Esophagus muscularis mucosa (tissue), 4 donors: Measurements from ENCODE around the gene HCFC1R1. TPM values are rescaled to one million over a fixed set of nuclear protein-coding genes. Genes with fewer than 3 reads are reported as not detected.

Experiments used
- DNase-seq: peaks from one replicate; pipeline ENCODE4 v3.0.0-alpha.2; 2017; ENCODE audit errors: extremely low spot score
- H3K27ac ChIP-seq, 4 donors: fragments of 200-600 bp; sonication (generic); replicated peaks in 1 of 4; 1 replicate in 3 of 4; 2 replicates in 1 of 4; pipeline ENCODE4 v1.5.1; 2016 to 2019; ENCODE audit warnings: mild to moderate bottlenecking in 1 of 4
- H3K27me3 ChIP-seq, 4 donors: fragments of 200-600 bp; sonication (generic); one replicate each; pipeline versions ENCODE4 v1.5.1 to v1.6.0; 2016 to 2019
- H3K36me3 ChIP-seq, 4 donors: fragments of 200-600 bp; sonication (generic); one replicate each; pipeline ENCODE4 v1.5.1; 2016 to 2019
- H3K4me1 ChIP-seq, 4 donors: fragments of 200-600 bp; sonication (generic); one replicate each; pipeline ENCODE4 v1.5.1; 2016 to 2019
- H3K4me3 ChIP-seq, 4 donors: fragments of 200-600 bp; sonication (generic); 1 replicate in 2 of 4; 2 replicates in 2 of 4; pipeline ENCODE4 v1.5.1; 2016 to 2019; ENCODE audit warnings: mild to moderate bottlenecking in 4 of 4, moderate library complexity in 1 of 4
- H3K9me3 ChIP-seq, 4 donors: fragments of 200-600 bp; sonication (generic); 1 replicate in 3 of 4; 2 replicates in 1 of 4; pipeline ENCODE4 v1.5.1; 2016 to 2019
- CTCF ChIP-seq, 3 experiments: fragments of 200-600 bp in 2 of 3; fragments of 450-650 bp in 1 of 3; sonication (generic) in 2 of 3; IDR thresholded peaks; one replicate each; pipeline ENCODE4 v1.5.1; 2017 to 2019; ENCODE audit warnings: antibody characterized with exemption in 3 of 3, mild to moderate bottlenecking in 2 of 3, moderate library complexity in 1 of 3
- EP300 ChIP-seq: sonication (generic); formaldehyde crosslinking; IDR thresholded peaks from one replicate; pipeline ENCODE4 v1.6.1; 2017; ENCODE audit warnings: antibody characterized with exemption
- POLR2A ChIP-seq: fragments of 450-650 bp; IDR thresholded peaks from one replicate; pipeline ENCODE4 v1.6.1; 2017; ENCODE audit warnings: antibody characterized with exemption, moderate library complexity, mild to moderate bottlenecking, low read depth
- POLR2AphosphoS5 ChIP-seq, 2 donors: sonication (generic); formaldehyde crosslinking; IDR thresholded peaks; one replicate each; pipeline ENCODE4 v1.6.1; 2017; ENCODE audit warnings: antibody characterized with exemption in 2 of 2
- WGBS: methylation state at CpG from one replicate; pipeline ENCODE4 v1.1.5; 2018; 5-methylcytosine and 5-hydroxymethylcytosine counted together
- intact Hi-C: fragments of 100-400 bp; cut with DNase I; formaldehyde crosslinking; loops from one replicate; pipeline ENCODE4 v1.15.1; 2023
- total RNA-seq, 4 donors: library from RNA; depleted of rRNA; stranded (reverse); fragments of >200 nt; gene quantifications; one replicate each; pipeline versions ENCODE4 v1.1.0 to v1.2.1, GENCODE V29; 2016

Gene HCFC1R1
- total RNA-seq, 4 donors from 2014 or later: 28.8 to 134 (median 72.2) TPM

GRCh38 chr16:3023415-3023668, 400 bp downstream of the HCFC1R1 start:
- intact Hi-C loops: no loop called here
- Histone ChIP-seq H3K4me1 (peaks cover 45 to 76% (median 64%) of the 10 kb centered on the region in 4 donors), H3K4me3 (peak overlapping the region; percentile 66 to 86 (median 74)), H3K9me3 (no peaks in the 10 kb centered on the region), H3K36me3 (peaks cover 11 to 23% (median 20%) of the 10 kb centered on the region in 4 donors), H3K27ac (peak overlapping the region; percentile 96 to 99 (median 98)), H3K27me3 (peaks cover 0 to 11% (median 6%) of the 10 kb centered on the region in 4 donors)
- 35% methylated on average over 2 of the region's 6 CpGs for WGBS
- TF ChIP-seq EP300: no peak
- DNase-seq: no peak

- no peaks in the 10 kb centered on the region for H3K9me3 ChIP-seq
Observed at GRCh38 chr16:3022684-3023414, 893 bp downstream of the HCFC1R1 start.

DNA sequence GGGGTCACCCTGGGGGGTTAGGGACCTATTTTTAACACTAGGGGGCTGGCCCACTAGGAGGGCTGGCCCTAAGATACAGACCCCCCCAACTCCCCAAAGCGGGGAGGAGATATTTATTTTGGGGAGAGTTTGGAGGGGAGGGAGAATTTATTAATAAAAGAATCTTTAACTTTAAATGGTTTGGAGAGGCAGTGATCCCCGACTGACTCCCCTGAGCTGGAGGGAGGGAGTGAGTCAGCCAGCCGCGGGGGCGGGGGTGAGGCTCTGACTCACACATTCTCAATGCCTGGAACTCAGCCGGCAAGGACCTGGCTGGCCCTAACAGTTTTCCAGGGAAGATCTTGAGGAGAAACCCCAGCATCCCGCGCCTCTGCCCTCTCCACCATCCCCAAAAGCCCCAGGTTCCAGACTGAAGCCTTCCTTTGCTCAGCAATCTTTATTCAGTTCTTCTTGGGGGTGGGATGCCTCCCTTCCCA, 1.5 kb downstream of the HCFC1R1 start:
- H3K36me3 ChIP-seq: peaks cover 9 to 21% (median 18%) of the 10 kb centered on the region in 4 donors
- intact Hi-C loops: no loop called here
- H3K4me1 ChIP-seq: peaks cover 46 to 77% (median 66%) of the 10 kb centered on the region in 4 donors
- H3K4me3 ChIP-seq: peak overlapping the region; percentile 66 to 86 (median 74)
- WGBS: 4% methylated on average over 8 of the region's 8 CpGs
- TF ChIP-seq EP300 (no peak), POLR2AphosphoS5 (IDR thresholded peaks at IDR 0.05) (peak; percentile 79 to 90)
- H3K9me3 ChIP-seq: no peaks in the 10 kb centered on the region
- peaks cover 0 to 22% (median 17%) of the 10 kb centered on the region in 4 donors for H3K27me3 ChIP-seq
- peak overlapping the region; percentile 96 to 99 (median 98) for H3K27ac ChIP-seq
- peak; percentile 97 for DNase-seq

More at GRCh38 chr16:3022684-3023414, 893 bp downstream of the HCFC1R1 start:
- Histone ChIP-seq H3K27me3 (peaks cover 0 to 16% (median 11%) of the 10 kb centered on the region in 4 donors), H3K27ac (peak overlapping the region; percentile 96 to 99 (median 98)), H3K36me3 (peaks cover 11 to 23% (median 20%) of the 10 kb centered on the region in 4 donors), H3K4me1 (peaks cover 45 to 76% (median 64%) of the 10 kb centered on the region in 4 donors), H3K4me3 (peak overlapping the region; percentile 66 to 86 (median 74))
- intact Hi-C loops: no loop called here
- no peak for DNase-seq
- TF ChIP-seq EP300: no peak
- no peak for TF ChIP-seq POLR2A
- no peak for TF ChIP-seq CTCF (IDR thresholded peaks at IDR 0.05)
- no peak for TF ChIP-seq POLR2AphosphoS5 (IDR thresholded peaks at IDR 0.05)
- 26% methylated on average over 7 of the region's 8 CpGs for WGBS

DNA sequence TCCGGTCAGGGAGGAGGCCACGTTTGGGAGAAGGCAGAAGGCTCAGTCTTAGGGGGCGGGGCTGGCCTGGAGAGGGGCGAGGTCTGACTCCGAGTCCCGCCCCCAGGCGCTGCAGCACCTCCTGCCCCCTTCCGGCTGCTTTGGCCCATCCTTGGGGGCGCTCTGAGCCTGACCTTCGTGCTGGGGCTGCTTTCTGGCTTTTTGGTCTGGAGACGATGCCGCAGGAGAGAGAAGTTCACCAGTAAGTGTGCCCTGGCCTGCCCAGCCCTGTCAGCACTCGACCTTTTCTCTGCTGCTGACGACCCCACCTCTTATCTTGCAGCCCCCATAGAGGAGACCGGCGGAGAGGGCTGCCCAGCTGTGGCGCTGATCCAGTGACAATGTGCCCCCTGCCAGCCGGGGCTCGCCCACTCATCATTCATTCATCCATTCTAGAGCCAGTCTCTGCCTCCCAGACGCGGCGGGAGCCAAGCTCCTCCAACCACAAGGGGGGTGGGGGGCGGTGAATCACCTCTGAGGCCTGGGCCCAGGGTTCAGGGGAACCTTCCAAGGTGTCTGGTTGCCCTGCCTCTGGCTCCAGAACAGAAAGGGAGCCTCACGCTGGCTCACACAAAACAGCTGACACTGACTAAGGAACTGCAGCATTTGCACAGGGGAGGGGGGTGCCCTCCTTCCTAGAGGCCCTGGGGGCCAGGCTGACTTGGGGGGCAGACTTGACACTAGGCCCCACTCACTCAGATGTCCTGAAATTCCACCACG, 2.1 kb downstream of the HCFC1R1 start:
- DNase-seq: no peak
- peaks cover 3 to 15% (median 11%) of the 10 kb centered on the region in 4 donors for H3K36me3 ChIP-seq
- H3K27ac ChIP-seq: peak overlapping the region; percentile 96 to 99 (median 98)
- H3K9me3 ChIP-seq: no peaks in the 10 kb centered on the region
- H3K4me3 ChIP-seq: peak overlapping the region; percentile 66 to 86 (median 74)
- intact Hi-C loops: no loop called here
- peaks cover 46 to 77% (median 66%) of the 10 kb centered on the region in 4 donors for H3K4me1 ChIP-seq
- TF ChIP-seq CTCF (IDR thresholded peaks at IDR 0.05) (peak in 2 of 3 experiments; percentile 37 to 39), POLR2AphosphoS5 (IDR thresholded peaks at IDR 0.05) (no peak)
- 7% methylated on average over 6 of the region's 25 CpGs for WGBS
- peaks cover 0 to 28% (median 20%) of the 10 kb centered on the region in 4 donors for H3K27me3 ChIP-seq

- Histone ChIP-seq H3K27me3 (peaks cover 0 to 28% (median 20%) of the 10 kb centered on the region in 4 donors), H3K4me1 (peaks cover 46 to 73% (median 66%) of the 10 kb centered on the region in 4 donors), H3K9me3 (no peaks in the 10 kb centered on the region), H3K36me3 (peaks cover 0 to 7% (median 3%) of the 10 kb centered on the region in 4 donors), H3K4me3 (peak overlapping the region; percentile 66 to 86 (median 74)), H3K27ac (peak overlapping the region; percentile 96 to 99 (median 98))
- TF ChIP-seq POLR2AphosphoS5 (IDR thresholded peaks at IDR 0.05) (peak; percentile 78 to 87), POLR2A (no peak)
- DNase-seq: peak; percentile 94
- 0% methylated on average over 16 of the region's 57 CpGs for WGBS
- intact Hi-C loops: no loop called here
Observed at GRCh38 chr16:3020604-3021448, 2.9 kb downstream of the HCFC1R1 start.
